ENCODE results near the gene ADGRV1. TPM values are rescaled to one million over a fixed set of nuclear protein-coding genes. Genes with fewer than 3 reads are reported as not detected.

Gene ADGRV1
- total and polyA plus RNA-seq, 4 donors, result 0.36 to 0.64 (median 0.50) TPM

DNA sequence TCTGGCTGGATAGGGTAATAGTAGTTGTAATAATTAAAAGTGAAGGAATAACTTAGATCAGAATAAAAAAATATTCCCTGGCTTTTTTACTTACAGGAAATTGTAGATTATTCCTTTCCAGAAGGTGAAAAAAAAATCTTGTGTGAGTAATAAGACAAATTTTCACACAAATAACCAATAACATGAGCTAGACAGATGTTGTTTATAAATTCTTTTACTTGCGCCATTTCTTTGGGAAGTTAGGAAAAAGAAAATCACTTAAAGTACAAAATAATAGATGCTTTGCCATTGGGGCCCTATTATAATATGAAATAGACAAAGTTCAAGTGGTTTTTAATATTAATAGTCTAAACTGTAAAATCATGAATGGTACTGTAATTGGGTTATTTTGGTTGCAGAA is 620.4 kb downstream of the ADGRV1 start:
- DNase-seq (no peak), ATAC-seq (ENCODE audit: low FRiP score) (no peak)
- Histone ChIP-seq H3K36me3 (ENCODE audit: control insufficient read depth in 1 of 2, insufficient read depth in 2 of 2, low read length in 1 of 2) (no peaks in the 10 kb centered on the region), H3K4me1 (ENCODE audit: control insufficient read depth in 1 of 2, insufficient read depth in 2 of 2, low read length in 2 of 2) (no peaks in the 10 kb centered on the region), H3K9me3 (ENCODE audit: control insufficient read depth, low read length) (no peaks in the 10 kb centered on the region), H3K27ac (ENCODE audit: low read depth in 1 of 2, low read length in 2 of 2) (no peak overlapping the region), H3K4me3 (ENCODE audit: low read length in 2 of 2) (no peak overlapping the region), H3K27me3 (ENCODE audit: control insufficient read depth in 1 of 2, insufficient read depth in 2 of 2, low read length in 1 of 2) (no peaks in the 10 kb centered on the region)
- intact Hi-C loops (cut with DNase I), result no loop called here
- WGBS, 2 donors, result 62 to 65% methylated on average over 1 of the region's 1 CpG

DNA sequence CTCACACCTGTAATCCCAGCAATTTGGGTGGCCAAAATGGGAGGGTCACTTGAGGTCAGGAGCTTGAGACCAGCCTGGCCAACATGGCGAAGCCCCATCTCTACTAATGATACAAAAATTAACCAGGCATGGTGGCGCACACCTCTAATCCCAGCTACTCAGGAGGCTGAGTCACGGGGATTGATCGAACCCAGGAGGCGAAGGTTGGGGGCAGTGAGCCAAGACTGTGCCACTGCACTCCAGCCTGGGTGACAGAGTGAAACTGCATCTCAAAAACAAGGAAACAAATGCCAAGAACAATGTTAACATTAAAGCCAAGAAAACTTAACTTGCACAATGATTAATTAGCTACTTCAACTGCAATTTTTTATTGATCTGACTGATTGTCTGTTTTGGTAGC is 621.9 kb downstream of the ADGRV1 start:
- H3K27me3 ChIP-seq (ENCODE audit: control insufficient read depth in 1 of 2, insufficient read depth in 2 of 2, low read length in 1 of 2), result no peaks in the 10 kb centered on the region
- ATAC-seq (ENCODE audit: low FRiP score), result no peak
- H3K36me3 ChIP-seq (ENCODE audit: control insufficient read depth in 1 of 2, insufficient read depth in 2 of 2, low read length in 1 of 2), result no peaks in the 10 kb centered on the region
- H3K4me1 ChIP-seq (ENCODE audit: control insufficient read depth in 1 of 2, insufficient read depth in 2 of 2, low read length in 2 of 2), result no peaks in the 10 kb centered on the region
- DNase-seq, result no peak
- no peak overlapping the region for H3K4me3 ChIP-seq (ENCODE audit: low read length in 2 of 2)
- no peak overlapping the region for H3K27ac ChIP-seq (ENCODE audit: low read depth in 1 of 2, low read length in 2 of 2)
- 80 to 88% methylated on average over 5 of the region's 5 CpGs for WGBS, 2 donors
- intact Hi-C loops (cut with DNase I), result no loop called here
- no peaks in the 10 kb centered on the region for H3K9me3 ChIP-seq (ENCODE audit: control insufficient read depth, low read length)

DNA sequence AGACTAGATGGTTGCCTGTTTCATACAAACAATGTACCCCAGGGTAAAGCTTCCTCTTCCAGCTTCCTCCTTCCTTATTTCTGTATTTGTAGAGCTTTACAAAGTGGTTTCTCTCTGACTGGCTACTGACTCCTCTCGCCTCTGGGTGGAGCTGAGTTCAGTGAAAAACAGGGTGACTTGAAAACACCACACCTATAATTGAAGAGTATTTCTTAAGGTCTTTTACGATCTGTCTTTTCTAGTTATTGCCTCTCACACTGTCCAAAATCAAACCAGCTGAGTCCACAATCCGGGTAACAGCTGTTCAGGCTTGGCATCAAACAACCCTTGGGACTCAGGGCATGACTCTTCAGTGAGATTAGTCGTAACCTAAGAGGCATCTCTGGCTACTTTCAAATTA is 624.2 kb downstream of the ADGRV1 start:
- Histone ChIP-seq H3K9me3 (ENCODE audit: control insufficient read depth, low read length) (no peaks in the 10 kb centered on the region), H3K4me3 (ENCODE audit: low read length in 2 of 2) (no peak overlapping the region), H3K4me1 (ENCODE audit: control insufficient read depth in 1 of 2, insufficient read depth in 2 of 2, low read length in 2 of 2) (no peaks in the 10 kb centered on the region), H3K36me3 (ENCODE audit: control insufficient read depth in 1 of 2, insufficient read depth in 2 of 2, low read length in 1 of 2) (no peaks in the 10 kb centered on the region), H3K27me3 (ENCODE audit: control insufficient read depth in 1 of 2, insufficient read depth in 2 of 2, low read length in 1 of 2) (no peaks in the 10 kb centered on the region), H3K27ac (ENCODE audit: low read depth in 1 of 2, low read length in 2 of 2) (no peak overlapping the region)
- DNase-seq (peak in 1 of 2 donors; percentile 46), ATAC-seq (ENCODE audit: low FRiP score) (peak; percentile 36)
- intact Hi-C loops (cut with DNase I), result no loop called here
- 58% methylated on average over 4 of the region's 4 CpGs for WGBS, 2 donors

DNA sequence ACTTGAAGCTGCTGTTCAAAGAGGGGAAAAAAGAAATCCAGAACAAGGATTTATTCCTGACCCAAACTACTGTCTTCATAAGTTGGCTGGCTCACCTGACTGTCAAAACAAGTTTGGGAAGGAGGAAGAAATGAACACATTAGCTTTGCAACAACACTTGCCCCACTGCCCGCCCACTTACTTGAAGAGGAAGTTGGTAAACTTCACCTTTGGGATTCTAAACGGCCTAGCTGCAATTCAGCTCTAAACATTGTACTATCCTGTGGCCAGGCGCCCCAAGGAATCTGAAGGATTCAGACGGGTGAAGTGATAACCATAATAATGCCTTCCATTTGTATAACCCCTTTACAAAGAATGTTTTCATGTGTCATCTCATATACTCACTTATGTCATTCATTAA is 625.1 kb downstream of the ADGRV1 start:
- H3K27ac ChIP-seq (ENCODE audit: low read depth in 1 of 2, low read length in 2 of 2), result no peak overlapping the region
- H3K36me3 ChIP-seq (ENCODE audit: control insufficient read depth in 1 of 2, insufficient read depth in 2 of 2, low read length in 1 of 2), result no peaks in the 10 kb centered on the region
- H3K27me3 ChIP-seq (ENCODE audit: control insufficient read depth in 1 of 2, insufficient read depth in 2 of 2, low read length in 1 of 2), result no peaks in the 10 kb centered on the region
- intact Hi-C loops (cut with DNase I), result no loop called here
- DNase-seq (no peak), ATAC-seq (ENCODE audit: low FRiP score) (no peak)
- no peak overlapping the region for H3K4me3 ChIP-seq (ENCODE audit: low read length in 2 of 2)
- 81 to 82% methylated on average over 4 of the region's 4 CpGs for WGBS, 2 donors
- H3K4me1 ChIP-seq (ENCODE audit: control insufficient read depth in 1 of 2, insufficient read depth in 2 of 2, low read length in 2 of 2), result no peaks in the 10 kb centered on the region
- no peaks in the 10 kb centered on the region for H3K9me3 ChIP-seq (ENCODE audit: control insufficient read depth, low read length)

DNA sequence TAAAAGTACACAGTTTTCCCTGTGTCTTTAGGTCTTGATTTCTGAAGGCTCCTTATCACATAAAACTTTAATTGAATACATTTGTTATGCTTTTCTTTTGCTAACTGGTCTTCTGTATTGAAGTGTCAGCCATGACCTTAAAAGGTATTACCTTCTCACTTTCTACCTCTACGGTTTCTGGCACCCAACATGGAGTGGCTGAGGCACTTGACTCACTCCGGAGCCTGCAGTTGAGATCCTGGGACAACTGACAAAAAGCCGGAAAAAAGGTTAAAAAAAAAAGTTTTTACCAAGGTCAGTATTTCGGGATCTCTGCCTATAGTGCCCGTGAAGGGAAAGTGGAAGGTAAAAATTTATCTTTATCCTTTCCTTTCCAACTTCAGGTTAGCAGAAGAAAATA is 627.5 kb downstream of the ADGRV1 start:
- WGBS, 2 donors, result 90 to 93% methylated on average over 5 of the region's 5 CpGs
- H3K4me3 ChIP-seq (ENCODE audit: low read length in 2 of 2), result no peak overlapping the region
- intact Hi-C loops (cut with DNase I), result no loop called here

DNA sequence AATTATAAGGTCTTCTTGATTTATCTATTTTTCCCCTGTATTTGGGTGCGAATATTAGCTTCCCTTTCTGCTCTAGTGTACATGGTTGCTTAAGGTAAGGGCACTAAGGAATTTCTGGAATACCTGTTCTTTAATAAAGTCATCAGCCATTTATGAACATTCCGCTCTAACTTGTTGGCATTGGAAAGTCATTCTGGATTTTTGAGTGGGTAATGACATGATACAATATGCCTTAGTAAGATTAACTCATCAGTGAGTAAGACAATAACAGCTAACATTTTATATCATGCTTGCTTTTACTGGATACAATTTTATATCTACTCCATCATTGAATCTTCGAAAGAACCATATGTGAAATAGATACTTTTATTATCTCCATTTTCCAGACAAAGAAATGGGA is 628.4 kb downstream of the ADGRV1 start:
- Histone ChIP-seq H3K4me1 (ENCODE audit: control insufficient read depth in 1 of 2, insufficient read depth in 2 of 2, low read length in 2 of 2) (no peaks in the 10 kb centered on the region), H3K36me3 (ENCODE audit: control insufficient read depth in 1 of 2, insufficient read depth in 2 of 2, low read length in 1 of 2) (no peaks in the 10 kb centered on the region), H3K4me3 (ENCODE audit: low read length in 2 of 2) (no peak overlapping the region), H3K27me3 (ENCODE audit: control insufficient read depth in 1 of 2, insufficient read depth in 2 of 2, low read length in 1 of 2) (no peaks in the 10 kb centered on the region), H3K27ac (ENCODE audit: low read depth in 1 of 2, low read length in 2 of 2) (no peak overlapping the region), H3K9me3 (ENCODE audit: control insufficient read depth, low read length) (no peaks in the 10 kb centered on the region)
- intact Hi-C loops (cut with DNase I), result no loop called here
- 93 to 96% methylated on average over 3 of the region's 3 CpGs for WGBS, 2 donors
- no peak for ATAC-seq (ENCODE audit: low FRiP score)
- DNase-seq, result no peak

More for the DNA sequence above, 627.5 kb downstream of the ADGRV1 start:
- DNase-seq, result no peak
- Histone ChIP-seq H3K4me1 (ENCODE audit: control insufficient read depth in 1 of 2, insufficient read depth in 2 of 2, low read length in 2 of 2) (no peaks in the 10 kb centered on the region), H3K36me3 (ENCODE audit: control insufficient read depth in 1 of 2, insufficient read depth in 2 of 2, low read length in 1 of 2) (no peaks in the 10 kb centered on the region), H3K27ac (ENCODE audit: low read depth in 1 of 2, low read length in 2 of 2) (no peak overlapping the region), H3K27me3 (ENCODE audit: control insufficient read depth in 1 of 2, insufficient read depth in 2 of 2, low read length in 1 of 2) (no peaks in the 10 kb centered on the region), H3K9me3 (ENCODE audit: control insufficient read depth, low read length) (no peaks in the 10 kb centered on the region)
- ATAC-seq (ENCODE audit: low FRiP score), result no peak

DNA sequence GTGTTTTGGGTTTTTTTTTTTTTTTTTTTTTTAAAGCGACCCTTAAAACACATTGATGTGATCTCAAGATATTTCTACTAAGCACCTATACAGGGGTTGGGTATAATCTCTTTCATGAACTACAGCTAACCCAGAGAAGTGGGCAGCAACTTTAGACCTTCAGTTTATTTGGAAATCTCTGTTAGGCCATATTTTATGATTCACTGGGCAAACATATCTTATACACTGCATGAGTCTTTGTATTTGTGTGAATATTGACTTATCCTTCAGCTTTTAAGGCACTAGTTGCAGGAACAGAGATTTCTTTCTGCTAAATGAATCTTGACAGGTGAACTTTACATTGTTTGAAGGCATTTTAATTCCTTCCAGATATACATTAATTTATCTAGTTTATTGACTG is 630.2 kb downstream of the ADGRV1 start:
- peaks cover 2% of the 10 kb centered on the region for H3K9me3 ChIP-seq (ENCODE audit: control insufficient read depth, low read length)
- 89 to 98% methylated on average over 1 of the region's 1 CpG for WGBS, 2 donors
- no peak overlapping the region for H3K4me3 ChIP-seq (ENCODE audit: low read length in 2 of 2)
- ATAC-seq (ENCODE audit: low FRiP score), result no peak
- H3K4me1 ChIP-seq (ENCODE audit: control insufficient read depth in 1 of 2, insufficient read depth in 2 of 2, low read length in 2 of 2), result no peaks in the 10 kb centered on the region
- H3K27ac ChIP-seq (ENCODE audit: low read depth in 1 of 2, low read length in 2 of 2), result no peak overlapping the region
- intact Hi-C loops (cut with DNase I), result no loop called here
- no peaks in the 10 kb centered on the region for H3K36me3 ChIP-seq (ENCODE audit: control insufficient read depth in 1 of 2, insufficient read depth in 2 of 2, low read length in 1 of 2)
- DNase-seq, result no peak
- no peaks in the 10 kb centered on the region for H3K27me3 ChIP-seq (ENCODE audit: control insufficient read depth in 1 of 2, insufficient read depth in 2 of 2, low read length in 1 of 2)

DNA sequence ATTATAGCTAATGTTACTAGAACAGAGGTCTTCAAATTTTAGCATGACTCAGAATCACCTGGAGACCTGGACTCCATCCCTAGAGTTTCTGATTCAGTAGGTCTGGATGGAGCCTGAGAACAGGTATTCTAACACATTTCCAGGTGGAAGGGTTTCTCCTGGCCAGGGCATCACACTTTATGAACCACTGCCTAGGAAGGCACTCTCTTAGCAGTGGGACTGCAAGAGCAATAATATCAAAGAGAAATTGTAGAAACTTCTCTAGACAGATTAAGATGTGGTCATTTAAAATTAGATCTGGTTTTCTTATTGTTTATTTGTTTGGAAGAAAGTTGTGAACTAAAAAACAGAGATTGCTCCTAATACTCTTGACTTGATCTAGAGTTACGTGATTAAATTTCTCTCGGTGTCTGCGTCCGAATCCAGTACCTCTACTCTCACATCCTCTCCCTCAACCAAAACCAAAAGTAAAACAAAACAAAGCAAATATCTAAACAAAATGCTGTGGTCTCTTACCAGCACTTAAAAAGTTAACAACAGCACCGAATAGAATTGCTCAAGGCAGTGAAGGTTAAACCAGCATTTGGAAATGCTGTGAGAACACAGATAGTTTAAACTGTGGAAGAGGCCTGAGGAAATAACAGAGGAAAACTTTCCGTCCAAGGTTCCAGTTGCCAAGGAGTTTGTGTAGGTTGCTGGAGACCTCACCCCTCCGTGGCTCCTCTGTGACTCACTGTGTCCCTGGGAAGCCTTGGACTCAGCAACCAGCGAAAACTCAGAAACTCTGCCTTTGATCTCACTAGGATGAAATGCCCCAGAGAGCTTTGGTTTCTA is 631.1 kb downstream of the ADGRV1 start:
- peak; percentile 48 for ATAC-seq (ENCODE audit: low FRiP score)
- no peak overlapping the region for H3K4me3 ChIP-seq (ENCODE audit: low read length in 2 of 2)

DNA sequence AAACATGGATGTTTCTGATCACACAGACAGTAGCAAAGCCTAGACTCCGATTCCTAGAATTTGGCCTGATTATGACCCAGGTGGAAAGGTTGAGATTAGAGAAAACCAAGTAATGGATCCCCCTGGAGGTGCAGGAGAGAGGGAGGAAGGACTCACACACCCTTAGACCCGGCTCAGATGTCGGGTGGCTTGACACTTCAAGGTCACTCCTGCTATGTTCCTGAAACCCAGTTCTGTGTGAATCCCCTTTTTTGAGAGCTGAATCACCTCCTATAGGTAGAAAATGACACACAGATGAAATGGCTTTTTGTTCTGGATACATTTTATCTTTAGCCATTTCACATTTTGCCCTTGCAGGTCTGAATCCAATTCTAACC is 631.7 kb downstream of the ADGRV1 start:
- no peaks in the 10 kb centered on the region for H3K27me3 ChIP-seq (ENCODE audit: control insufficient read depth in 1 of 2, insufficient read depth in 2 of 2, low read length in 1 of 2)
- H3K4me3 ChIP-seq (ENCODE audit: low read length in 2 of 2), result no peak overlapping the region
- intact Hi-C loops (cut with DNase I), result no loop called here
- peaks cover 2% of the 10 kb centered on the region for H3K9me3 ChIP-seq (ENCODE audit: control insufficient read depth, low read length)
- H3K27ac ChIP-seq (ENCODE audit: low read depth in 1 of 2, low read length in 2 of 2), result no peak overlapping the region
- no peaks in the 10 kb centered on the region for H3K36me3 ChIP-seq (ENCODE audit: control insufficient read depth in 1 of 2, insufficient read depth in 2 of 2, low read length in 1 of 2)
- ATAC-seq (ENCODE audit: low FRiP score) (peak; percentile 36), DNase-seq (no peak)
- WGBS, 2 donors, result 69 to 77% methylated on average over 3 of the region's 3 CpGs
- H3K4me1 ChIP-seq (ENCODE audit: control insufficient read depth in 1 of 2, insufficient read depth in 2 of 2, low read length in 2 of 2), result no peaks in the 10 kb centered on the region

More for the DNA sequence above, 631.1 kb downstream of the ADGRV1 start:
- Histone ChIP-seq H3K9me3 (ENCODE audit: control insufficient read depth, low read length) (peaks cover 2% of the 10 kb centered on the region), H3K27me3 (ENCODE audit: control insufficient read depth in 1 of 2, insufficient read depth in 2 of 2, low read length in 1 of 2) (no peaks in the 10 kb centered on the region), H3K4me1 (ENCODE audit: control insufficient read depth in 1 of 2, insufficient read depth in 2 of 2, low read length in 2 of 2) (no peaks in the 10 kb centered on the region), H3K36me3 (ENCODE audit: control insufficient read depth in 1 of 2, insufficient read depth in 2 of 2, low read length in 1 of 2) (no peaks in the 10 kb centered on the region), H3K27ac (ENCODE audit: low read depth in 1 of 2, low read length in 2 of 2) (no peak overlapping the region)
- intact Hi-C loops (cut with DNase I), result no loop called here
- DNase-seq, result peak; percentile 74 to 78
- 48 to 53% methylated on average over 8 of the region's 8 CpGs for WGBS, 2 donors

Measured in aorta (tissue), 5 donors.